ENCODE results near the gene TEAD1.
A peak's percentile ranks its signal among the peaks of the same experiment; 100 is the strongest.

The TEAD1 gene

GRCh38 chr11:12810568-12810894, 136.3 kb downstream of the TEAD1 start:
- no peak for DNase-seq (ENCODE audit: low read depth)

DNA sequence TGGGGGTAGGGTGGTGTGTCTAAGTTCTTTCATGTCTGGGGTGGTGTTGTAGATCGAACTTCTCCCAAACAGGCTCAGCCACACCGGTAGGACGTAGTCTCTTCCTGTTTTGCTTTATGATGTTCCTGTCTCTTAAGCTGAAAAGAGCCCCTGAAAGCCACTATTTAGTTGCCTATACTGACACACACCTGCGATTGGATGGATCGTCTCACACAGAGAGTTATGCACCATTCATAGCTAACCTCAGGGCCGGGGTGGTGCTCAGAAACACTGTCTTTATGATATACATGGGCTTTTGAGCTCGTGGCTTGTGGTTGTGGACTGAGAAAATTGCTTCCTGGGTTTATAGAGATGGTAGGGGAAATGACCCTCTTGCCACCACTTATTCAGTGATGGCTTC, 137.6 kb downstream of the TEAD1 start:
- DNase-seq (ENCODE audit: low read depth), result no peak

DNA sequence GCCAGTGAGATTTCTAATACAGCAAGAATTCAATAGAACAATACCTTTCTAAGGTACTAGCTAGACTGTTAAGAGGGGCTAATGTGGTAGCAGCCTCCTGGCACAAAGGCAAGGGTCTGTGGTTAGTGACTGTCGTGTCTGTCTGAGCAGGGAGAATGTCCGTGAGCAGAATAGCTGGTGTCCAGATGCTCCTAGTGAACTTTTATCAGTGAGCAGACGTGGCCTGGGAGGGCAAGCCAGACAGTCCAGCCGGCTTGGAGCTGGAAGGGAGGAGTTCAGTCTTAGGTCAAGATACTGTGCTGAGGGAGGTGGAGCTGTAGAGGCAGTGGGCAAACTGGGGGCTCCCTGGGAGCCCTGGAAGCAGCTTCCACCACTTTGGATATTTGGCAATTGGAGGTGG, 138.6 kb downstream of the TEAD1 start:
- DNase-seq (ENCODE audit: low read depth), result no peak

- DNase-seq (ENCODE audit: low read depth), result no peak
These were observed 139.4 kb downstream of the TEAD1 start for GRCh38 chr11:12813371-12814225.

DNA sequence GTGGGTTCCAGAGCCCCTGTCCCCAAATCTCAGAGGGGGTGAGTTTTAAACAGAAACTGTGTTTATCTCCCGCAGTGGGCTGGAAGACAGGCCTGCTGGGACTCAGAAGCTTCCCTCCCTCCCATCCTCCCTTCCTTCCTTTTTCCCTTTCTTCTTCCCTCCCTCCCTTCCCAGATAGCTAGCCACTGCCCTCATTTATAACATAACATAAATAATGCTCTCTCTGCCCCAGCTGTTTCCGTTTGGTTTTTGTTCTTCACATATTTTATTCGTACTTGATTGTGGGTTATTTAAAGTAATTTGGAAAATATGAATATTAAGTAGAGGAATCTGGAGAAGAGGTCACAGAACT, 140.9 kb downstream of the TEAD1 start:
- no peak for DNase-seq (ENCODE audit: low read depth)

DNA sequence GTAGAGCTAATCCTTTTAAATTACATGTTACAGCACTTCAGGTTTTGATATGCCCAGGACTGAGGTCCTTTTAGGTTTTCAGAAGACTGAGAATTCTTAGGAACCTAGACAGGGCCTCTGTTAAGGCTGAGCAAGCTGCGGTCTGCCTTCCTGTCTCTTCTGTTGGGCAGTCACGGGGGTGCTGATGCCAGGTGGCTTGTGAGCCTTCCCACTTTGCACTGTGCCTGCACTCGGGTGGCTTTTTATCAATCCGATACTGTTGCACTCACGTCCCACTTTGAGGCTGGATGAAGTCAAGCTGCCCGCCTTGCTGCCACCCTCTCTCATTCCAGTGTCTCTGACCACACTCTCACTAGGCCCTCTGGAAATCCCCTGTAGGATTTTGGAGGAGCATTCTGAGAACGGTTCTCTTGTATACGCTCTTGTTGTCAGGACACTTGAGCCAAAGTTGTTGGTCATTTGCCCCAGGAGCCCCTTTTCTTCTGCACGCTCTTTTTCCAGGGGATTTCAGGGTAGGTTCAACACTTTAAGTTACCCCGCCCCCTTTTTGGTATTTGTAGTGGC, 141.8 kb downstream of the TEAD1 start:
- no peak for DNase-seq (ENCODE audit: low read depth)

DNA sequence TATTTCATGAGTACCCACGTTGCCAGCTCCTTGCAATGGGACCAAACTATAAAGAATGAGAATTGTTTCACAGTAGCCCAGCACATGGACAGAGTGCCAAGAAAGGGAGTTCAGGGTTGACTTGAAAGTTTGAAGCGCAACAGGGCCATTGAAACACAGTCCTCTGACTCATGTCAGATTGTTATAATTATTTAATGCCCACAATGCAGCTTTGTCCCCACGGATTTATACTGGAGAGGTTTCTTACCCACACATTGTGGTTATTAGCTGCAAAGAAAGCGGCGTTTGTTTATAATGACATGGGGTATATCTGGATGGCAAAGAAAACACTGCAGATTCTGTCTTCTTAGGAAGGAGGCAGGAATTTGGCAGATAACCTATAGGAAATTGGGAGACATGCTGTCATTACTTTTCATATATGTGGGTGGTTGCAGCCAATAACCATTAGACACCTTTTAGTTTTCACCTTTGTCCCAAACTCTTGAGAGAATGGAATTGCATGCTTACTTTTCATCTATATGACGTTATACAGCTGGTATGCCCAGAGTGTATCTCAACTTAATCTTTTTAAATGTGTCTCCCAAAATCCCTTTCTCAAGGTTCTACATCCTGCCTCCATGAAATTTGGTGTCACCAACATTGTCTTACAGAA, 143.6 kb downstream of the TEAD1 start:
- DNase-seq (ENCODE audit: low read depth), result no peak

GRCh38 chr11:12818333-12819015, 144.3 kb downstream of the TEAD1 start:
- DNase-seq (ENCODE audit: low read depth), result peak; percentile 73

DNA sequence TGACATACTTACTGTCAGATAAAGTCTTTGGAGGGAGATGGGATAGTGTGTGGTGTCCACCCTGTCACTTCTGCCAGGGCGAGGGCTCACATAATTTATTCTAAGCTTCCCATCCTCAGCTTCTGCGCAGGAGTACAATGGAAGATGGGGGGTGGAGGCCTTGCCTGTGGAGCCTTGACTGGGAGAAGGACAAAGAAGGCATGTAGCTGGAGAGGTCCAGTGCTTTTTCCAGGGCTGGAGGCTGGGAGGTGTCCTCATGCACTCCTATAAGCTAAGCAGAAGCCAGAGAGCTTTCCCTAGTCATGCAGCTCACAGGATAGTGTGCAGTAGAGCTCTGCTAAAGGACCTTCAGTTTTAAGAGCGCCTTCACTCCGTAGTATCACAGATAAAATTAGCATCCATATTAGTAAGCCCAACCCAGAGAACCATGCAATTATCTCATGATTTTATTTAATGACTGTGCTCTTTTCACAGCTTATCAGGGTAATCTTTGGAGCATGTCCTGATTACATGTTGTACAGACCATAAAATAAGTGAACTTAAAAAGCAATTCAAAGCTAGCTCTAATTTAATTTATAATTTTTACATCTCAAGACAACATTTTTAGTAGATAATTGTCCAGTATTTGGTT, 148.3 kb downstream of the TEAD1 start:
- no peak for DNase-seq (ENCODE audit: low read depth)

GRCh38 chr11:12824281-12825041, 150.2 kb downstream of the TEAD1 start:
- no peak for DNase-seq (ENCODE audit: low read depth)

- DNase-seq (ENCODE audit: low read depth), result no peak
These were observed 152.2 kb downstream of the TEAD1 start for GRCh38 chr11:12826441-12826840.

- DNase-seq (ENCODE audit: low read depth), result no peak
These were observed 153.1 kb downstream of the TEAD1 start for GRCh38 chr11:12827369-12827768.

- peak; percentile 57 for DNase-seq (ENCODE audit: low read depth)
These were observed 153.9 kb downstream of the TEAD1 start for GRCh38 chr11:12827929-12828812.

DNA sequence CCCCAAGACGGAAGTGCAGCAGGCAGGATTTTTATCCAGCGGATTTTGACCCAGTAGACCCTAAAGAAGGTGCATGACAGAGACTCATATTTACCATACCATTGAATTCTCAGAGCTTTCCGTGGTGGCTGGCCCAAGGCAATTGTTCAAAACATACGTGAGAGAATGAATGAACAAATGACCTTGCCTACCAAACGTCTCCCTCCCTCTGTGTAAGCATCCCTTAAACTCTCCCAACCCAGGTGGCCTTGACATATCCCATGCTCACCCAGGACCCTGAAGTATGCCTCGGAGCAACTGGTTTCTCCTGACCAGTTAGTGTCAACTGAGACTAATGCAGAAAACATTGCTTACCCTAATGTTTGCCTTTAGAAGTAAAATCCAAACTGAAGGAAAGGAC, 154.9 kb downstream of the TEAD1 start:
- no peak for DNase-seq (ENCODE audit: low read depth)

- DNase-seq (ENCODE audit: low read depth), result no peak
These were observed 155.5 kb downstream of the TEAD1 start for GRCh38 chr11:12829540-12830314.

- no peak for DNase-seq (ENCODE audit: low read depth)
These were observed 157.4 kb downstream of the TEAD1 start for GRCh38 chr11:12831471-12832202.

GRCh38 chr11:12832480-12833224, 158.4 kb downstream of the TEAD1 start:
- DNase-seq (ENCODE audit: low read depth), result no peak

- no peak for DNase-seq (ENCODE audit: low read depth)
These were observed 159.9 kb downstream of the TEAD1 start for GRCh38 chr11:12834166-12834565.

All from fibroblast of the conjunctiva (primary cell).